ENCODE results near the gene PPP2CA. TPM values are rescaled to one million over a fixed set of nuclear protein-coding genes. Genes with fewer than 3 reads are reported as not detected.
"Not testable (repeated sequence)": the region's sequence is repeated elsewhere in the genome, so short reads cannot be mapped to it uniquely, and the experiment has no call there.

Gene PPP2CA
- total RNA-seq, 1 donor from 2014 or later: 146 TPM

- Mint-ChIP-seq H3K4me3 (ENCODE audit: unreplicated experiment) (no peak overlapping the region), H3K27me3 (ENCODE audit: unreplicated experiment) (no peaks in the 10 kb centered on the region), H3K36me3 (ENCODE audit: low read depth, unreplicated experiment) (no peaks in the 10 kb centered on the region), H3K27ac (ENCODE audit: unreplicated experiment) (no peak overlapping the region), H3K9me3 (ENCODE audit: unreplicated experiment) (no peaks in the 10 kb centered on the region), H3K4me1 (ENCODE audit: unreplicated experiment) (no peaks in the 10 kb centered on the region)
- DNase-seq (ENCODE audit: low spot score): no peak
- no peak for TF ChIP-seq CTCF (IDR thresholded peaks at IDR 0.05; ENCODE audit: unreplicated experiment)
These were observed 31.3 kb upstream of the PPP2CA start for GRCh38 chr5:134257176-134257575.

GRCh38 chr5:134255418-134256150 is 29.7 kb upstream of the PPP2CA start:
- H3K27me3 Mint-ChIP-seq (ENCODE audit: unreplicated experiment): no peaks in the 10 kb centered on the region
- no peaks in the 10 kb centered on the region for H3K36me3 Mint-ChIP-seq (ENCODE audit: low read depth, unreplicated experiment)
- no peak overlapping the region for H3K27ac Mint-ChIP-seq (ENCODE audit: unreplicated experiment)
- H3K4me1 Mint-ChIP-seq (ENCODE audit: unreplicated experiment): no peaks in the 10 kb centered on the region
- no peak overlapping the region for H3K4me3 Mint-ChIP-seq (ENCODE audit: unreplicated experiment)
- no peak for DNase-seq (ENCODE audit: low spot score)
- H3K9me3 Mint-ChIP-seq (ENCODE audit: unreplicated experiment): no peaks in the 10 kb centered on the region
- TF ChIP-seq CTCF (IDR thresholded peaks at IDR 0.05; ENCODE audit: unreplicated experiment): no peak

- H3K4me1 Mint-ChIP-seq (ENCODE audit: unreplicated experiment); H3K36me3 Mint-ChIP-seq (ENCODE audit: low read depth, unreplicated experiment); H3K27ac Mint-ChIP-seq (ENCODE audit: unreplicated experiment); H3K4me3 Mint-ChIP-seq (ENCODE audit: unreplicated experiment); H3K27me3 Mint-ChIP-seq (ENCODE audit: unreplicated experiment); DNase-seq (ENCODE audit: low spot score); H3K9me3 Mint-ChIP-seq (ENCODE audit: unreplicated experiment): not testable (repeated sequence)
These were observed 27.7 kb upstream of the PPP2CA start for GRCh38 chr5:134253368-134254153.

GRCh38 chr5:134252671-134253070 is 26.8 kb upstream of the PPP2CA start:
- Mint-ChIP-seq H3K27ac (ENCODE audit: unreplicated experiment) (no peak overlapping the region), H3K36me3 (ENCODE audit: low read depth, unreplicated experiment) (no peaks in the 10 kb centered on the region), H3K4me3 (ENCODE audit: unreplicated experiment) (no peak overlapping the region), H3K9me3 (ENCODE audit: unreplicated experiment) (no peaks in the 10 kb centered on the region), H3K4me1 (ENCODE audit: unreplicated experiment) (no peaks in the 10 kb centered on the region), H3K27me3 (ENCODE audit: unreplicated experiment) (no peaks in the 10 kb centered on the region)
- DNase-seq (ENCODE audit: low spot score): no peak
- TF ChIP-seq CTCF (IDR thresholded peaks at IDR 0.05; ENCODE audit: unreplicated experiment): no peak

- no peaks in the 10 kb centered on the region for H3K9me3 Mint-ChIP-seq (ENCODE audit: unreplicated experiment)
- DNase-seq (ENCODE audit: low spot score): no peak
- no peaks in the 10 kb centered on the region for H3K4me1 Mint-ChIP-seq (ENCODE audit: unreplicated experiment)
- TF ChIP-seq CTCF (IDR thresholded peaks at IDR 0.05; ENCODE audit: unreplicated experiment): no peak
- no peak overlapping the region for H3K4me3 Mint-ChIP-seq (ENCODE audit: unreplicated experiment)
- no peaks in the 10 kb centered on the region for H3K27me3 Mint-ChIP-seq (ENCODE audit: unreplicated experiment)
- no peaks in the 10 kb centered on the region for H3K36me3 Mint-ChIP-seq (ENCODE audit: low read depth, unreplicated experiment)
- no peak overlapping the region for H3K27ac Mint-ChIP-seq (ENCODE audit: unreplicated experiment)
These were observed 25.1 kb upstream of the PPP2CA start for GRCh38 chr5:134250949-134251348.
